Smooth muscle cell (in vitro differentiated cells): ENCODE results near the gene APPL2. TPM values are rescaled to one million over a fixed set of nuclear protein-coding genes. Genes with fewer than 3 reads are reported as not detected.

Experiments
- DNase-seq: peaks from one replicate; lab custom pipeline; 2025; ENCODE audit not compliant: unreplicated experiment; lab: John Stamatoyannopoulos, UW
- H2AFZ ChIP-seq: fragments of 200-600 bp; sonication (generic); 2 replicates; pipeline ENCODE4 v1.6.0; 2016; ENCODE audit warnings: antibody characterized with exemption, low read depth, mild to moderate bottlenecking
- H3F3A ChIP-seq: fragments of 200-600 bp; sonication (generic); 2 replicates; pipeline ENCODE4 v1.6.0; 2017; ENCODE audit warnings: antibody characterized with exemption, low read depth
- H3K27ac ChIP-seq: fragments of 200-600 bp; sonication (generic); 2 replicates; pipeline ENCODE4 v1.5.1; 2016; ENCODE audit warnings: low read depth, mild to moderate bottlenecking
- H3K27me3 ChIP-seq: fragments of 200-600 bp; sonication (generic); 2 replicates; pipeline ENCODE4 v1.6.1; 2016; ENCODE audit warnings: low read depth, mild to moderate bottlenecking
- H3K36me3 ChIP-seq: fragments of 200-600 bp; sonication (generic); 2 replicates; pipeline ENCODE4 v1.5.1; 2016; ENCODE audit warnings: low read depth
- H3K4me1 ChIP-seq: fragments of 200-600 bp; sonication (generic); 2 replicates; pipeline ENCODE4 v1.5.1; 2016; ENCODE audit warnings: low read depth
- H3K4me2 ChIP-seq: fragments of 200-600 bp; sonication (generic); 2 replicates; pipeline ENCODE4 v1.6.0; 2016; ENCODE audit warnings: mild to moderate bottlenecking
- H3K4me3 ChIP-seq: fragments of 200-600 bp; sonication (generic); 2 replicates; pipeline ENCODE4 v1.5.1; 2016; ENCODE audit warnings: mild to moderate bottlenecking
- H3K79me2 ChIP-seq: fragments of 200-600 bp; sonication (generic); 2 replicates; pipeline ENCODE4 v1.6.0; 2016; ENCODE audit warnings: low read depth, mild to moderate bottlenecking
- H3K9ac ChIP-seq: fragments of 200-600 bp; sonication (generic); 2 replicates; pipeline ENCODE4 v1.6.0; 2016; ENCODE audit warnings: low read depth
- H3K9me3 ChIP-seq: fragments of 200-600 bp; sonication (generic); replicated peaks from 2 replicates; pipeline ENCODE4 v1.5.1; 2016; ENCODE audit warnings: low read depth
- H4K20me1 ChIP-seq: fragments of 200-600 bp; sonication (generic); 2 replicates; pipeline ENCODE4 v1.6.0; 2016; ENCODE audit warnings: low read depth
- CTCF ChIP-seq: fragments of 200-600 bp; sonication (generic); IDR thresholded peaks from 2 replicates; pipeline ENCODE4 v1.5.1; 2017; ENCODE audit warnings: borderline replicate concordance, mild to moderate bottlenecking, antibody characterized with exemption; ENCODE audit not compliant: insufficient read depth, poor library complexity, severe bottlenecking
- WGBS: methylation state at CpG from one replicate; pipeline ENCODE4 v1.1.7; 2016; ENCODE audit warnings: low lambda C conversion rate; 5-methylcytosine and 5-hydroxymethylcytosine counted together
- polyA plus RNA-seq: library from polyadenylated mRNA; unstranded; fragments of >200 nt; fragmentation: Nextera tagmentation; extraction: Ambion mirVana; gene quantifications from 2 replicates; pipeline ENCODE4 v1.2.1, GENCODE V29; 2016
- total RNA-seq: library from RNA; depleted of rRNA; stranded (reverse); fragments of >200 nt; gene quantifications from 2 replicates; pipeline ENCODE4 v1.2.3, GENCODE V29; 2014

The APPL2 gene
- total and polyA plus RNA-seq, 2 experiments from 2014 or later, result 19.8 to 22.4 TPM

GRCh38 chr12:105264771-105265170 is 28.8 kb upstream of the APPL2 start:
- H3K27ac ChIP-seq, result no peak overlapping the region
- no peak overlapping the region for H3K4me2 ChIP-seq
- H2AFZ ChIP-seq, result no peak overlapping the region
- no peaks in the 10 kb centered on the region for H3K36me3 ChIP-seq
- no peaks in the 10 kb centered on the region for H3F3A ChIP-seq
- H3K4me3 ChIP-seq, result no peak overlapping the region
- 96% methylated on average over 4 of the region's 4 CpGs for WGBS
- H4K20me1 ChIP-seq, result no peaks in the 10 kb centered on the region
- TF ChIP-seq CTCF, result no peak
- no peak overlapping the region for H3K9ac ChIP-seq
- H3K27me3 ChIP-seq, result no peaks in the 10 kb centered on the region
- DNase-seq, result no peak
- H3K79me2 ChIP-seq, result no peaks in the 10 kb centered on the region
- no peaks in the 10 kb centered on the region for H3K4me1 ChIP-seq
- H3K9me3 ChIP-seq, result no peaks in the 10 kb centered on the region

- Histone ChIP-seq H3K79me2 (no peaks in the 10 kb centered on the region), H3K36me3 (no peaks in the 10 kb centered on the region), H2AFZ (no peak overlapping the region), H3K27ac (no peak overlapping the region), H3K4me1 (no peaks in the 10 kb centered on the region), H3K9me3 (no peaks in the 10 kb centered on the region), H3K27me3 (no peaks in the 10 kb centered on the region), H4K20me1 (no peaks in the 10 kb centered on the region), H3K4me2 (no peak overlapping the region), H3K9ac (no peak overlapping the region), H3K4me3 (no peak overlapping the region), H3F3A (no peaks in the 10 kb centered on the region)
- no peak for DNase-seq
- 74% methylated on average over 6 of the region's 6 CpGs for WGBS
- no peak for TF ChIP-seq CTCF
Observed at GRCh38 chr12:105262461-105263184, 26.6 kb upstream of the APPL2 start.

GRCh38 chr12:105261010-105261409 is 25.0 kb upstream of the APPL2 start:
- H3K4me3 ChIP-seq, result no peak overlapping the region
- H3K4me2 ChIP-seq, result no peak overlapping the region
- DNase-seq, result no peak
- no peaks in the 10 kb centered on the region for H3K79me2 ChIP-seq
- TF ChIP-seq CTCF, result no peak
- no peaks in the 10 kb centered on the region for H3K27me3 ChIP-seq
- WGBS, result 81% methylated on average over 2 of the region's 2 CpGs
- no peaks in the 10 kb centered on the region for H3K9me3 ChIP-seq
- H3K36me3 ChIP-seq, result no peaks in the 10 kb centered on the region
- no peak overlapping the region for H3K9ac ChIP-seq
- H3K27ac ChIP-seq, result no peak overlapping the region
- H3F3A ChIP-seq, result no peaks in the 10 kb centered on the region
- no peaks in the 10 kb centered on the region for H3K4me1 ChIP-seq
- no peaks in the 10 kb centered on the region for H4K20me1 ChIP-seq
- H2AFZ ChIP-seq, result no peak overlapping the region

- Histone ChIP-seq H3K4me3 (no peak overlapping the region), H3K4me1 (no peaks in the 10 kb centered on the region), H3K79me2 (no peaks in the 10 kb centered on the region), H3K4me2 (no peak overlapping the region), H3K36me3 (no peaks in the 10 kb centered on the region), H3K27me3 (no peaks in the 10 kb centered on the region), H4K20me1 (no peaks in the 10 kb centered on the region), H2AFZ (no peak overlapping the region), H3K27ac (no peak overlapping the region), H3F3A (peaks cover 9% of the 10 kb centered on the region), H3K9me3 (no peaks in the 10 kb centered on the region), H3K9ac (no peak overlapping the region)
- 90% methylated on average over 3 of the region's 3 CpGs for WGBS
- no peak for DNase-seq
- TF ChIP-seq CTCF, result no peak
Observed at GRCh38 chr12:105259226-105259625, 23.3 kb upstream of the APPL2 start.
